ENCODE data around the gene COL4A2.

COL4A2 gene

DNA sequence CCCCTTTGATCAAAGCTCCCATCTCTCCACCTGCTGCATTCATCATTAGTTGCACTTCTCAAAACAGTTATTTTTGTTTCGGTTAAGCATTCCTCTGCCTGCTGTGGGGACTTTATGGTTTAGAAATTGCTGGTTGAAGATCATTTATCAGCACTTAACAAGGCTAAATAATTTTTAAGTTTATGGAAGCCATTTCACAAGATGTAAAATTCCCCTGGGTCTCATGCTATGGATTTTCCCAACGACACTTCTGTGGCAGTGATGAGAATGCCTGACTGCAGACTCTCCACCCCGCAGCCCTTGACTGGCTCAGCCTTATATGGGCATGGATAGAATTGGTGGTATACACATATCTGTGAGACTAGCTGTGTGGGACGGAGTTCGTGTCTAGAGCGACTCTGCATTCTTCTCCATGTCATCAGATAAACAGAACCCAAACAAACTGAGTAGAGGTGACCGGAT is 52.8 kb downstream of the COL4A2 start (continued):
- TF ChIP-seq ZNF202 (tag by site-specific recombination; IDR thresholded peaks at IDR 0.05; ENCODE audit: borderline replicate concordance), result no peak
- TF ChIP-seq, protein P1, sequence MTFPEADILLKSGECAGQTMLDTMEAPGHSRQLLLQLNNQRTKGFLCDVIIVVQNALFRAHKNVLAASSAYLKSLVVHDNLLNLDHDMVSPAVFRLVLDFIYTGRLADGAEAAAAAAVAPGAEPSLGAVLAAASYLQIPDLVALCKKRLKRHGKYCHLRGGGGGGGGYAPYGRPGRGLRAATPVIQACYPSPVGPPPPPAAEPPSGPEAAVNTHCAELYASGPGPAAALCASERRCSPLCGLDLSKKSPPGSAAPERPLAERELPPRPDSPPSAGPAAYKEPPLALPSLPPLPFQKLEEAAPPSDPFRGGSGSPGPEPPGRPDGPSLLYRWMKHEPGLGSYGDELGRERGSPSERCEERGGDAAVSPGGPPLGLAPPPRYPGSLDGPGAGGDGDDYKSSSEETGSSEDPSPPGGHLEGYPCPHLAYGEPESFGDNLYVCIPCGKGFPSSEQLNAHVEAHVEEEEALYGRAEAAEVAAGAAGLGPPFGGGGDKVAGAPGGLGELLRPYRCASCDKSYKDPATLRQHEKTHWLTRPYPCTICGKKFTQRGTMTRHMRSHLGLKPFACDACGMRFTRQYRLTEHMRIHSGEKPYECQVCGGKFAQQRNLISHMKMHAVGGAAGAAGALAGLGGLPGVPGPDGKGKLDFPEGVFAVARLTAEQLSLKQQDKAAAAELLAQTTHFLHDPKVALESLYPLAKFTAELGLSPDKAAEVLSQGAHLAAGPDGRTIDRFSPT (tag by site-specific recombination; IDR thresholded peaks at IDR 0.05), result no peak
- TF ChIP-seq ZNF362 (tag by site-specific recombination; IDR thresholded peaks at IDR 0.05), result no peak

DNA sequence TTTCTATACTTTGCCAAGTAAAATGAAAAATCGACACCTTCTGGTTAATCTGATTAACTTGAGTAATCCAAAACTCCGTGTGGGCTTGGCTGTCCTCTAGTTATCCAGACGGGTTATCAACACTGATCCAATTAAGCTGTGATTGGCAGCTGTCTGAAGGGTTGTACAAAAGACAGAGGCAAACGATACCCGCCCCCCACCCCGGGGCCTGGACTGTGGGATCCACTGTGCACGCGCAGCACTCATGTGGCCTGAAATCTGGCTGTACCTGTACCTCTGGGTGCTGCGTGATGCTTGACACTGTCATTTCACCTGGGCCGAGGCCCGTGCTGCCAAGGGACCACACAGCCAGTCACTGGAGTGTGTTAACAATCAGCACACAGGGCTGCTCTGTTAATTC is 53.5 kb downstream of the COL4A2 start:
- H3K4me1 ChIP-seq (ENCODE audit: control insufficient read depth, insufficient read depth, low read length), result 0 out of 2 replicates have a peak, but pooled peaks cover 5% of the 10 kb centered on the region
- ChIA-PET CTCF (interaction anchor here (1.2 kb wide), 1 partner anchor 52 kb away, joined by 3 read pairs; no protein-coding TSS in a partner anchor), POLR2A (no interaction called here)
- H3K36me3 ChIP-seq (ENCODE audit: control insufficient read depth in 2 of 2, insufficient read depth in 1 of 2, low read length in 2 of 2), result peaks cover 0 to 14% of the 10 kb centered on the region in 2 experiments; a peak in 1 of 3 replicates
- no peaks in the 10 kb centered on the region for H3K9me3 ChIP-seq (ENCODE audit: control insufficient read depth, insufficient read depth, low read depth, low read length)
- no peak overlapping the region for H3K4me3 ChIP-seq (ENCODE audit: low read depth, low read length)
- TF ChIP-seq ZNF24 (tag by site-specific recombination; IDR thresholded peaks at IDR 0.05) (no peak), ZNF146 (tag by site-specific recombination; IDR thresholded peaks at IDR 0.05) (no peak), KLF10 (tag by site-specific recombination; IDR thresholded peaks at IDR 0.05) (no peak), ZNF529 (tag by site-specific recombination; IDR thresholded peaks at IDR 0.05; ENCODE audit: insufficient replicate concordance) (no peak), ZBTB11 (tag by site-specific recombination; conservative IDR thresholded peaks at IDR 0.05; ENCODE audit: low read depth) (no peak), ZSCAN4 (tag by site-specific recombination; IDR thresholded peaks at IDR 0.05) (no peak), ZBTB48 (tag by site-specific recombination; IDR thresholded peaks at IDR 0.05) (no peak), ZFP69B (tag by site-specific recombination; IDR thresholded peaks at IDR 0.05) (no peak), GLI2 (tag by site-specific recombination; IDR thresholded peaks at IDR 0.05; ENCODE audit: borderline replicate concordance, low read depth) (no peak), ZNF501 (tag by site-specific recombination; IDR thresholded peaks at IDR 0.05) (no peak), ZNF354C (tag by site-specific recombination; IDR thresholded peaks at IDR 0.05; ENCODE audit: borderline replicate concordance, low read depth) (no peak), ZFP41 (tag by site-specific recombination; IDR thresholded peaks at IDR 0.05; ENCODE audit: borderline replicate concordance) (no peak), ZNF274 (IDR thresholded peaks at IDR 0.05; ENCODE audit: low read length) (no peak), ZNF274 (tag by site-specific recombination; IDR thresholded peaks at IDR 0.05; ENCODE audit: borderline replicate concordance) (no peak)
- TF ChIP-seq, protein P2, sequence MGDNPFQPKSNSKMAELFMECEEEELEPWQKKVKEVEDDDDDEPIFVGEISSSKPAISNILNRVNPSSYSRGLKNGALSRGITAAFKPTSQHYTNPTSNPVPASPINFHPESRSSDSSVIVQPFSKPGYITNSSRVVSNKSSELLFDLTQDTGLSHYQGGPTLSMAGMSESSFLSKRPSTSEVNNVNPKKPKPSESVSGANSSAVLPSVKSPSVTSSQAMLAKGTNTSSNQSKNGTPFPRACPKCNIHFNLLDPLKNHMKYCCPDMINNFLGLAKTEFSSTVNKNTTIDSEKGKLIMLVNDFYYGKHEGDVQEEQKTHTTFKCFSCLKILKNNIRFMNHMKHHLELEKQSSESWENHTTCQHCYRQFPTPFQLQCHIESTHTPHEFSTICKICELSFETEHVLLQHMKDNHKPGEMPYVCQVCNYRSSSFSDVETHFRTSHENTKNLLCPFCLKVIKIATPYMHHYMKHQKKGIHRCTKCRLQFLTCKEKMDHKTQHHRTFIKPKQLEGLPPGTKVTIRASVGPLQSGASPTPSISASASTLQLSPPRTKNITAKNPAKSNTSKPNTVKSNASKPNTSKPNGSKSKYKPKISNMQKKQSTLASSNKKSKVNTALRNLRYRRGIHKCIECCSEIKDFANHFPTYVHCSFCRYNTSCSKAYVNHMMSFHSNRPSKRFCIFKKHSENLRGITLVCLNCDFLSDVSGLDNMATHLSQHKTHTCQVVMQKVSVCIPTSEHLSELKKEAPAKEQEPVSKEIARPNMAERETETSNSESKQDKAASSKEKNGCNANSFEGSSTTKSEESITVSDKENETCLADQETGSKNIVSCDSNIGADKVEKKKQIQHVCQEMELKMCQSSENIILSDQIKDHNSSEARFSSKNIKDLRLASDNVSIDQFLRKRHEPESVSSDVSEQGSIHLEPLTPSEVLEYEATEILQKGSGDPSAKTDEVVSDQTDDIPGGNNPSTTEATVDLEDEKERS (tag by site-specific recombination; IDR thresholded peaks at IDR 0.05), result no peak
- TF ChIP-seq, protein P3, sequence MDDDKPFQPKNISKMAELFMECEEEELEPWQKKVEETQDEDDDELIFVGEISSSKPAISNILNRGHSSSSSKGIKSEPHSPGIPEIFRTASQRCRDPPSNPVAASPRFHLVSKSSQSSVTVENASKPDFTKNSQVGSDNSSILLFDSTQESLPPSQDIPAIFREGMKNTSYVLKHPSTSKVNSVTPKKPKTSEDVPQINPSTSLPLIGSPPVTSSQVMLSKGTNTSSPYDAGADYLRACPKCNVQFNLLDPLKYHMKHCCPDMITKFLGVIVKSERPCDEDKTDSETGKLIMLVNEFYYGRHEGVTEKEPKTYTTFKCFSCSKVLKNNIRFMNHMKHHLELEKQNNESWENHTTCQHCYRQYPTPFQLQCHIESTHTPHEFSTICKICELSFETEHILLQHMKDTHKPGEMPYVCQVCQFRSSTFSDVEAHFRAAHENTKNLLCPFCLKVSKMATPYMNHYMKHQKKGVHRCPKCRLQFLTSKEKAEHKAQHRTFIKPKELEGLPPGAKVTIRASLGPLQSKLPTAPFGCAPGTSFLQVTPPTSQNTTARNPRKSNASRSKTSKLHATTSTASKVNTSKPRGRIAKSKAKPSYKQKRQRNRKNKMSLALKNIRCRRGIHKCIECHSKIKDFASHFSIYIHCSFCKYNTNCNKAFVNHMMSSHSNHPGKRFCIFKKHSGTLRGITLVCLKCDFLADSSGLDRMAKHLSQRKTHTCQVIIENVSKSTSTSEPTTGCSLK (tag by site-specific recombination; IDR thresholded peaks at IDR 0.05), result no peak
- H3K27ac ChIP-seq (ENCODE audit: extremely low read depth, low read depth, low read length), result no peak overlapping the region
